ENCODE data around the gene A4GALT.
"Not testable (repeated sequence)": the region's sequence is repeated elsewhere in the genome, so short reads cannot be mapped to it uniquely, and the experiment has no call there.

A4GALT gene

DNA sequence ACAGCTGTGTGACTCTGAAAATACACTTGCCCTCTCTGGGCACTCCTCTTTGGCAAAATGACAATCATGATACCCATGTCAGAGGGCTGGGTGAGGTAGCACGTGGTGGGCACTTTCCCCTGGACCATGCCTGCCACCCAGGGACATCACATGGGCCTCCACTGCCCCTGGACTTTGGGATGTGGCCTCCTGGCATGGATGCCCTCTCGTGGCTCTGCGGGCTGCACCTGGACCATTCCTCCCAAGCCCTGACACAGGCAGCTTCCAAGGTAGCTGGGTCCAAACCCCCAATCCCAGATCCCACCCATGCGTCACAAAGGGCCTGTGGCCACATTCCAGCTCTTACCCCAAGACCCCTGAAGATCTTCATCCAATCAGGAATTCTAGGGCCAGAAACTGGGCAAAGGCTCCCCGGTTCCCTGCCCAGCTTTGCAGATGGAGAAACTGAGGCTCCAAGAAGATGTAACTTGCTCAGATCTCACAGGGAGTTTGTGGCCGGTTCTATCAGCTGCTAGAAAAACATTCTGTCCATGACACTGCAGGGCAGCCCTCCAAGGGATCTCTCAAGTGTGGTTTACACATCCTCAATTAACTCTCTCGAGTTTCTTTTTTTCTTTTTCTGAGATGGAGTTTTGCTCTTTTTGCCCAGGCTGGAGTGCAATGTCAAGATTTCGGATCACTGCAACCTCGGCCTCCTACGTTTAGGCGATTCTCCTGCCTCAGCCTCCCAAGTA lies 36.0 kb downstream of the A4GALT start:
- in situ Hi-C loops (cut with MboI; ENCODE audit: low sequenced_read_pairs) = no loop called here

DNA sequence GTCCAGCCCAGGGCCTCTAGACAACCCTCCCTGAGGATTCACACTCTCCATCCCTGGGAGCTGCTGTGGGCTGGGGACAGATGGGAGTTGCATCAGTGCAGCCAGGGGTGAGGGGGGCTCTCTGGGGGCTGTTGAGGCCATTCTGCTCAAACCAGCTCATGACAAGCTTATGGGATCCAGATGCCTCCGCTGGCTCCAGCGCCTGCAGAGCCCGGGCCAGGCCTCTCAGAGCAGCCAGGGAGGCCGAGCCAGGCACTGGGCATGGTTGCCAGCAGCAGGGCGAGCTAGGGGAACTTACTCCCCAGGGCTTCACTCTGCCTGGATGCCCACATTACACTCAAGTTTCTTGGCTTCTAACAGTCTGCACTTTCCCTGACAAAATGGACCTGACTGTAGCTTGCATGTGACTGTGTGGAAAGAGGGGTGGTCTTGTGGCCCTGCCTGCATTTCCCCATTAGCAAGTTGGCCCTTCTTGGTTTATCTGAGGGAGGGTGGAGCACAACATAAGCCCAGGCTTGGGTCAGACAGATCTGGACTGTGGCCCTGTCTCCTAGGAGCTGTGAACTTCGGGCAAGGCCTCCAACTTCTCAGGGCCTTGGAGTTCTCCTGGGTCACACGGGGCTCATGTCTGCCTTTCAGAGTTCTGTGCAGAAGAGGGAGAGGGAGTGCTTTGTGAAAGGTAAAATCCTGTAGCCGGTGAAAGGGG lies 36.9 kb downstream of the A4GALT start:
- in situ Hi-C loops (cut with MboI; ENCODE audit: low sequenced_read_pairs) = no loop called here

DNA sequence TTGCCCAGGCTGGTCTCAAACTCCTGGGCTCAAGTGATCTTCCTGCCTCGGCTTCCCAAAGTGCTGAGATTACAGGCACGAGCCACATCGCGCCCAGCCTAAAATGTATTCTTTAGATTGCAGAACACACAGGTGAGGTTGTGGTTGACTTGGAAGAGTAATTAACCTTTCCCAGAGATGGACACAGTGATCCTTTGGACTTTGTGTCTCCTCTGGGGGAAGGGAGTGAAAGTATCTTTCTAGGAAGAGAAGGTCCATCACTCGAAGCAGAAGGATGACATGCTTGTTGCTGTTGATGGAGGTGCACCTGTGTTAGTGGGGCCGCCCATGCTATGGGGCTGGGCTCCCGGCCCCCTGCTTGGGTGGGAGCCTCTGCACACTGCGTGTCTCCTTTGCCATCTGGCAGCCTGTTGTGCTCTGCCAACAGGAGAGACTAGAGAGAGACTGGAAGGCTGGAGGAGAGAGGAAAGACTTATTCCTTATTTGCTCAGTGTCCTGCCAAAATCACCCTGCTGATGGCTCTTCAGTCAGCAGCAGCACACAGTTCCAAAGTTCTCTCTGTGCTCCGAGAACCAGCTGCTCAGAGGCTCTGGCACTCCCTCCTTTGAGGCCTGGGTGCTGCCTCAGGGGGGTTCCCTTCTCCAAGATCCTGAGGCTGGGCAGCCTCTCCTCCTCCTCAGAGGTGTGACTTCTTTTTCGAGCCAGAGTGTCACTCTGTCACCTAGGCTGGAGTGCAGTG lies 38.4 kb downstream of the A4GALT start:
- in situ Hi-C loops (cut with MboI; ENCODE audit: low sequenced_read_pairs) = no loop called here

DNA sequence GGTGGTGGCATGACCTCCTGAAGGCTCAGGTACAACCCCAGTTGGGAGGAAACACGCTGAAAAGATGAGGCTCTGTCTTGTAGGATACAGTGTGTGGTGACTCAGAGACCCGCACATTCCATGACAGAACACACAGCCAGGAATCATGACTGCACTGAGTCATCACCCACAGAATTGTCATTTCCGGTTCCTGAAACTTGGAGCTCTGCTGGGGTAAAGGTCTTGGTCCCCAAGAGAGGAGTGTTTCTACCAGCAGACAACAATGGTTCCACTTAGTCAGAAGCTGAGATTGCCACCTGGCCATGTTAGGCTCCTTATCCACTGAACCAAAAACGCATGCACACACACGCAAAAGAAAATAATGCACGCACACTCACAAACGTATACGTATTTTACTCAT lies 40.0 kb downstream of the A4GALT start:
- in situ Hi-C loops (cut with MboI; ENCODE audit: low sequenced_read_pairs) = no loop called here

DNA sequence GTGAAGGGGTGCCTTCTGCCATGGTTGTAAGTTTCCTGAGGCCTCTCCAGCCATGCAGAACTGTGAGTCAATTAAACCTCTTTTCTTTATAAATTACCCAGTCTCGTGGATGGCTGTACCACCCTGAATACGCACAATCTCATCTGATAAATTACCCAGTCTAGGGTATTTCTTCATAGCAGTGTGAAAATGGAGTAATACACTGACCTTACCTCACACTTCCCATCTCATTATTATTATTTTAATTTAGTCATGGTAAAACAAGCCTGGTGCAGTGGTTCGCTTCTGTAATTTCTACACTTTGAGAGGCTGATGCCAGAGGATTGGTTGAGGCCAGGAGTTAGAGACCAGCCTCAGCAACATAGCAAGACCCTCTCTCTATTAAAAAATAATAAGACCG lies 41.0 kb downstream of the A4GALT start:
- in situ Hi-C loops (cut with MboI; ENCODE audit: low sequenced_read_pairs) = no loop called here

DNA sequence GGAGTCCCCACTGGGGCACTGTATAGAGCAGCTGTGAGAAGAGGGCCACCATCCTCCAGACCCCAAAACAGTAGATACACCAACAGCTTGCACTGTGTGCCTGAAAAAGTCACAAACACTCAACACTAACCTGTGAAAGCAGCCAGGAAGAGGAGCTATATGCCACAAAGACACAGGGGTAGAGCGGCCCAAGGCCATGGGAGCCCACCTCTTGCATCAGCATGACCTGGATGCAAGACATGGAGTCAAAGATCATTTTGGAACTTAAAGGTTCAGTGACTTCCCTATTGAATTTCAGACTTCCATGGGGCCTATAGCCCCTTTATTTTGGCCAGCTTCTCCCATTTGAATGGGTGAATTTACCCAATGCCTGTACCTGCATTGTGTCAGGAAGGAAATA lies 41.8 kb downstream of the A4GALT start:
- in situ Hi-C loops (cut with MboI; ENCODE audit: low sequenced_read_pairs) = no loop called here

DNA sequence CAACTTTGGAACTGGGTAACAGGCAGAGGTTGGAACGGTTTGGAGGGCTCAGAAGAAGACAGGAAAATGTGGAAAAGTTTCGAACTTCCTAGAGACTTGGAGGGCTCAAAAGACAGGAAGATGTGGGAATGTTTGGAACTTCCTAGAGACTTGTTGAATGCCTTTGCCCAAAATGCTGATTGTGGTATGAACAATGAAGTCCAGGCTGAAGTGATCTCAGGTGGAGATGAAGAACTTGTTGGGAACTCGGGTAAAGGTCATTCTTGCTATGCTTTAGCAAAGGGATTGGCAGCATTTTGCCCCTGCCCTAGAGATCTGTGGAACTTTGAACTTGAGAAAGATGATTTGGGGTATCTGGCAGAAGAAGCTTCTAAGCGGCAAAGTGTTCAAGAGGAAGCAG lies 42.7 kb downstream of the A4GALT start:
- in situ Hi-C loops (cut with MboI; ENCODE audit: low sequenced_read_pairs) = not testable (repeated sequence)

DNA sequence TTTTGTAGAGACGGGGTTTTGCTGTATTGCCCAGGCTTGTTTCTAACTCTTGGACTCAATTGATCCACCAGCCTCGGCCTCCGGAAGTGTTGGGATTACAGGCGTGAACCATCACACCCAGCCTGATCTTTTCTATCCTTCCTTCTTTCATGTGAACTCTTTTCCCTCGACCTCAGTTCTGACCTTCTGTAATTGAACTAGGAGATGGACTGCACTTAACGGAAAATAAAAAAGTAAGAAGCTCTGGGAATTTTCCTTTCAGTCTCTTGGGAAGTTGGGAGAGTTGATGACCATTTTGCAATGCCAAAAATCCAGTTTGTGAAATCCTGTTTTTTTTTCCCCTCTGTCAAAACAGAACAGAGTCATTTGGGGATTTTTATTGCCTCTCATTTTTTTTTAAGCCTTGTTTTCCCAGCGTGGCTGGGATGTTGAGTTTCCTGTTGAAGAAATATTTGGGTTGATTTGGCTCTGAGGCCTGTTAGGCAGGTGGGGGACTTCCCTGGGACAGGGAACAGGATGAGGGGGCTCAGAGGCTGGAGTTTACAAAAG lies 44.5 kb downstream of the A4GALT start:
- in situ Hi-C loops (cut with MboI; ENCODE audit: low sequenced_read_pairs) = no loop called here

DNA sequence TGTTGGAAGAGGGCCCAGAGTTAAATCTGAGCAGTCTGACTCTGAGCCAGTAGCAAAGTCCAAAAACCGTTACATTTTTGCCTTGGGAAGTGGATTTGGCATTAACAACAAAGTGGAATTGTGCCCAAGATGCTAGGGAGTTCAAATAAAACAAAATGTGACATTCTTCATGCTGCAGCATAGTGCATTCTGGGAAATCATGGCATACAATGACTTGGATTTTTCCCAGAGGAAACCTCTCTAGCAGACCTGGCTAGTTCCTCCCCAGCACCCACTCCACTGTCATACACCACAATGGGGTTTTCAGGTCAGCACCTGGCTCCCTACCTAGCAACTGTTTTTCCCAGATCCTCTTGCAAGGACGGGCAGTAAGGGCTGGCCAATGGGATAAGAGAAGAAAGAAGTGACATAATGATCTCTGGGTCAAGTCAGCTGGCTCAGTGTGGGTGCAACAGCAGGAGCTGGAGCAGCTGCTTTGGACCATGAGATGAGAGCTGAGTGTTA lies 46.7 kb downstream of the A4GALT start:
- in situ Hi-C loops (cut with MboI; ENCODE audit: low sequenced_read_pairs) = no loop called here

DNA sequence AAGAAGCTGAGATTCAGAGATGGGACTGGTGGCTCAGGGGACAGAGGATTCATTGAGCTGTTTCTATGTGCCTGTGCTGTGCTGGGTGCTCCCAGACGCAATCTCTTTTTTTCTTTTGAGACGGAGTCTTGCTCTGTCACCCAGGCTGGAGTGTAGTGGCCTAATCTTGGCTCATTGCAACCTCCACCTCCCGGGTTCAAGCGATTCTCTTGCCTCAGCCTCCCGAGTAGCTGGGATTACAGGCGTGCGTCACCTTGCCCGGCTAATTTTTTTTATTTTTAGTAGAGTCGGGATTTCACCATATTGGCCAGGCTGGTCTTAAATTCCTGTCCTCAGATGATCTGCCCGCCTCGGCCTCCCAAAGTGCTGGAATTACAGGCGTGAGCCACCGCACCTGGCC lies 47.6 kb downstream of the A4GALT start:
- in situ Hi-C loops (cut with MboI; ENCODE audit: low sequenced_read_pairs) = not testable (repeated sequence)

DNA sequence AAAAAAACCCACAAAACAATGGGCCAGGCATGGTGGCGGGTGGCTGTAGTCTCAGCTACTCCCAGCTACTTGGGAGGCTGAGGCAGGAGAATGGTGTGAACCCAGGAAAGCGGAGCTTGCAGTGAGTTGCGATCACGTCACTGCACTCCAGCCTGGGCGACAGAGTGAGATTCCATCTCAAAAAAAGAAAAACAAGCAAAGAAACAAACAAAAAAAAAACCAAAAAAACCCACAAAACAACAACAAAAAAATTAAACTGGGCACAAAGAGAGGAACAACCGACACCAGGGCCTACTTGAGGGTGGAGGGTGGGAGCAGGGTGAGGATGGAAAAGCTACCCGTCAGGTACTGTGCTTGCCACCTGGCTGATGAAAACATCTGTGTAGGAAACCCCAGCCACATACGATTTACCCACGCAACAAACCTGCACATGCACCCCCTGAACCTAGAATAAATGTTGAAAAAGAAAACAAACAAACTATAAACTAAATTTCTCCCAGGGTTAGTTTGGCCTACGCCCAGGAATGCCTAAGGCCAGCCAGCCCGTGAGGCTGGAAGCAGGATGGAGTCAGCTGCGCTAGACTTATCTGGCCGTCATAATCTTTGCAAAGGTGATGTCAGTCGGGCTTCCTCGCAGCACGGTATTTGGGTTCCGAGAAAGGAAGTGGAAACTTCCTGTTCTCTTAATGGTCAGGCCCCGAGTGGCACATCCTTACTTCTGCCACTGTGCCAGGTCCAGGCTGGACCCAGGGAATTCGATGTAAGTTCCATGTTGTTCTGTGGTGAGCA lies 49.6 kb downstream of the A4GALT start:
- in situ Hi-C loops (cut with MboI; ENCODE audit: low sequenced_read_pairs) = no loop called here

DNA sequence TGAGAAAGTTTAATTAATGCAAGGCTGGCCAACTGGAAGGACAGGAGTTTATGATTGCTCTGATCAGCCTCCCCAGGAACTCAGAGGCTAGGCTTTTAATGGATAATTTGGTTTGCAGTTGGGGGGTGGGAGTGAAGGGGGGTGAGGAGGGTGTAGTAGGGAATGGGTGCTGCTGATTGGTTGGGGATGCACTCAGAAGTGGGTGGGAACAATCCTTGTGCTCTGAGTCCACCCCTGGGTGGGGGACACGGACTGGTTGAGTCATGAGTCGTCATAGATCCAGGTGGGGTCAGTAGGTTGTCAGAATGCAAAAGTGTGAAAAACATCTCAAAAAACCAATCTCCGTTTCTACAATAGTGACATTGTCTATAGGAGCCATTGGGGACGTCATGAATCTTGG lies 50.6 kb downstream of the A4GALT start:
- in situ Hi-C loops (cut with MboI; ENCODE audit: low sequenced_read_pairs) = no loop called here

DNA sequence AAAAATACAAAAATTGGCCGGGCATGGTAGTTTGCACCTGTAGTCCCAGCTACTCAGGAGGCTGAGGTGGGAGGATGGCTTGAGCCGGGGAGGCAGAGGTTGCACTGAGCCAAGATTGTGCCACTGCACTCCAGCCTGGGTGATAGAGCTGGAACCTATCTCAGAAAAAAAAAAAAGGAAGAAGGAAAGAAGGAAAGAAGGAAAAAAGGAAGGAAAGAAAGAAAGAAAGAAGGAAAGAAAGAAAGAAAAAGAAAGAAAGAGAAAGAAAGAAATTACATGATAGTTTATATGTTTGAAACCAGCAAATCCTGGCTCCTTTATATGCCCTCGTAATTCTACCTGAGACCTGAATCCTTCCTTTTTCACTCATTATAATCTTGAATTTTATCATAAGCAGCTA lies 54.3 kb downstream of the A4GALT start:
- in situ Hi-C loops (cut with MboI; ENCODE audit: low sequenced_read_pairs) = not testable (repeated sequence)

DNA sequence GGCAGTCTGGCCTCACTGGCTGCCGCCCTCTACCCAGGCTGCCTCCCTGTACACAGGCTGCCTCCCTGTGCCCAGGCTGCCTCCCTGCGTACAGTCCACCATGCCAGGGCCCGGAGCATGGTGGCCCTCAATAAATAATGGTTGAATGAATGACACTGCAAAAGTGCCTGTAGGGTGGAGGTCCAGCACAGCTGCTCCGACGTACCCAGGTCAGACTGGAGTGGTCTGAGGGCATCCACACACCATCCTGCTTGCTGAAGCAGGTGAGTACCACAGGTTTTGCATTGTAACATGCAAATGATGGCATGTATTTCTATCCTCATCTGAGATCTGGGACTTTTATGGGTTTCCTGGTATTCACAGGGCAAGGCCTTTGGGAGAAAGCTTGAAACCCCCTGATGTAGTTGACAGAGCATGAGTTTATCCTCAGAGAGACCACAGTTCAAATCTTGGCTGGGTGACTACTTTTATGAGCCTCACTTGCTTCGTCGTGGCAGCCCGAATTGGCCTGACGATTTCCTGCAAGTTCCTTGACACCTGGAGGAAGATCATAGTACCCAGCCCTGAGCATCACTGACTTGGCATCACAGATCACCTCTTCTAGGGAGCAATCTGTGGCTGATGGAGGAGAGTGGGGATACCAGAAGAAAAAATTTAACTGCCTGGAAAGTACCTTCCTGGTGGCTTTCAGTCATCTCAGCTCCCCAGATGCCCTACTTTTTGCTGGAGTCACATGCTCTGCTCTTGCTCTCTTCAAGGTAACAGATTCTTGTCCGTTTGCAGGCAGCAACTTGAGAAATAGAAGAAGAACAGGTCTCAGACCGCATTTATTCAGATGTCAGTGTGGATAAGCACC lies 55.5 kb downstream of the A4GALT start:
- in situ Hi-C loops (cut with MboI; ENCODE audit: low sequenced_read_pairs) = no loop called here

DNA sequence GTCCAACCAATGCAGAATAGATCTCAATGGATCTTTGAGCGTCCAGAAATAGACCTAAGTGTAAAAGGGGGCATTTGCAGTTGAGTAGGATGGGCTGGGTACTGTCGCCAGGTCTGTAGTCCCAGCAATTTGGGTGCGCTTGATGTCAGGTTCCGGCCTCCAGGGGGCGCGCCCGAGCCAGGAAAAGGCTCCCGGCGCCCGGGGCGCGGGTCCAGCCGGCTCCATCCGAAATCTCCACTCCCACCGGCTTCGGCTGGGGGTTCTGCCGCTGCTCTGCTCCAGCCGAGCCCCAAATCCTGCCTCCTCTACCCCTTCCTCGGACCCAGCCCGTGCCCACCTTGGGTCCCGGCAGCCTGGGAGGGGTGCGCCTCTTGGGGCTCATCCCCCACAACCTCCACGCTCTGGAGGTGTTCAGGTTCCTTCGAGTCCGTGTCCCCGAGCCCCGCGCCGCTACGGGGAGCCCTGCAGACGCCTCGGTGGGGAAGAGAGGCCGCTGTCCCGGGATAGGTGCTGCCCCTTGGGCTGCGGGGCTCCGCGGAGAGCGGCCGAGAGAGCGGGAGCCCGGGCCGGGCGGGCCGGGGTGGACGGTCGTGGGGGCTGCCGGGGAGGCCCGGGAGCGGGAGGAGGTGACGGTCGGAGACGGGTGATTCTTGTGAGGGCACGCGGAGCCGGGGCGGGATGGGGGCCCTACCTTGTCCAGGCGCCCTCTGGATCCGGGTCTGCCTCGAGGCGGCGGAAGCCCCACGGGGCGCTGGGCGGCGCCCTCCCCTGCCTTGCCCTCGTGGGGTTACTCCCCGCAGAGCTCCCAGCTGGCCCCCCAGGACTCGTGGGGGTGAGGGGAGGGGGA lies 58.5 kb downstream of the A4GALT start:
- in situ Hi-C loops (cut with MboI; ENCODE audit: low sequenced_read_pairs) = no loop called here

DNA sequence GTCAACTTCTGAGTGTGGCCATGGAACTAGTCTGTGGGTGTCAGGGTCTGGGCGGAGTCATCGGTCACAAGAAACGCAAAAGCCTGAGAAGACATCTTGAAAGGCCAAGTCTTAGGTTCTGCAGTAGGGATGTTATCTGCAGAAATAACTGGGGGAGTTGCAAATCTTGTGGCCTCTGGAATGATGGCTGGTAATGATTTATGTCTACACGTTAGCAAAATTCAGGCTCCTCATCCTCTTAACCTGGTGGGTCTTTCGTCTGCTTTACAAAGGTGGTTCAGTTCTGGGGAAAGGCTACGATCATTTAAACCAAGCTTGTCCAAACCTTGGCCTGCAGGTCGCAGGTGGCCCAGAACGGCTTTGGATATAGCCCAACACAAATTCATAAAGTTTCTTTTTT lies 64.1 kb downstream of the A4GALT start:
- in situ Hi-C loops (cut with MboI; ENCODE audit: low sequenced_read_pairs) = no loop called here

DNA sequence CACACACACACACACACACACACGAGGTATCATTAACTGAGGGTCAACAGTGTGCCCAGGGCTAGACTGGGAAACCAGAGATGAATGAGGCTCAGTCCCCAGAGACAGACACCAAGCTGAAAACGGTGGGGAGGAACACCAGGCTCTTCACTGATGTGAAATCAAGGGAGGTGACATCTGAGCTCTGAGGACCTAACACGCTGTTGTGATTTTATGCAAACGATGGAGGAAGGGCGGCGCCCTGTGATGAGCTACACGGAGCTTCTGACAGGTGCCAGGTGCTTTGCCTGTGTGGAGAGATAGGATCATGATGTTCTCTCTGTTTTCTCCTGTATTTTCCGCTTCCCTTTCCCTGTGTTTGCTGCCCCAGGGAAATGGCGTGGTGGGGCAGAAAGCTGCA lies 65.0 kb downstream of the A4GALT start:
- in situ Hi-C loops (cut with MboI; ENCODE audit: low sequenced_read_pairs) = no loop called here

DNA sequence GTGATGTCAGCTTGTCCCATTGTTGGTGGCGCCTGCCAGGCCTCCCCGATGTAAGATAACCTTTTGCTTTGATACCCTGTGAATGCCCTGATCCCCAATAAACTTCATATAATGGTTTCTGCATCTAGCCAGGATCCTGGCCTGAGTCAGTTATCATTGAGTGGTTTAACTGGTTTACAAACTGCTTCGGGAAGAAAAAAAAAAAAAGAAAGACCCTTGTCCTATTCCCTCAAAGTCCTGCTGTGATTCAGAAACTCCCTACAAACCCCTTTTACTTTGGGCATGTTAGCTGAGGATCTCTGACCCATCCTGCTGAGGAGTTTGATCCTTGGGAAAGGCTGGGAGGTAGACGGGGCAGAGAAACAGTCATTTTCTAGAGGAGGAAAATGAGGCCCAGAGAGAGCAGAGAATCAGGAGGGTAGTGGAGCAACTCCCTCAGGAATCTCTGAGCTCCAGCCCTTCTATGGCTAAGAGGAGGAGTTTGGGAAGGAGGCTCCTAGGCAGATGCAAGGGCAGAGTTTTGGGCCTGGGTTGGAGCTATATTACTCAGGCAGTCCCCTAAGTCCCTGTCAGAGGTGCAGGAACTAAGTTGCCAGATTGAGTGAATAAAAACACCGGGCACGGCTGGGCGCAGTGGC lies 66.1 kb downstream of the A4GALT start:
- in situ Hi-C loops (cut with MboI; ENCODE audit: low sequenced_read_pairs) = no loop called here
